ENCODE data around the gene PF4V1.

PF4V1 gene

GRCh38 chr4:73853246-73853704 lies at the start of gene PF4V1:
Gene PF4V1, plus strand, starts transcription at chr4:73853296. Its CDS starts 67 bp downstream, at chr4:73853363.
- DNase-seq: no peak

DNA sequence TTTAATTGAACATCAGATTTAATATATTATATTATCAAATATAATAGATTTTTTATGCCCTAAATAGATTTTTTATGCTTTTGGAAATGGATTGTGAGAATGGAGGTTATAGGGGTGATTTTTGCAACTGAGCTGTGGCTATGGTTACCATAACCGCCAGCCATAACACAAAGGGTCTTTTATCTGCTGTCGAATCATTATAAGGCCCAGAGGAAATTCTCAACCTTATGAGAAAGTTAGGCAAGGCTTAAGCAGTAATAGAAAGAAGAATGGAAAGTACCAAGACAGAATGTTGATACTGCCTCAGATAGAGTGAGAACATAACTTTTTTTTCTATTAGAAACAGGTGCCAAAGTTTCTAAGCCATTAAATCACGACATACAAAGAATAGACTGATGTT lies 42.9 kb upstream of the PF4V1 start:
- no peak for DNase-seq

DNA sequence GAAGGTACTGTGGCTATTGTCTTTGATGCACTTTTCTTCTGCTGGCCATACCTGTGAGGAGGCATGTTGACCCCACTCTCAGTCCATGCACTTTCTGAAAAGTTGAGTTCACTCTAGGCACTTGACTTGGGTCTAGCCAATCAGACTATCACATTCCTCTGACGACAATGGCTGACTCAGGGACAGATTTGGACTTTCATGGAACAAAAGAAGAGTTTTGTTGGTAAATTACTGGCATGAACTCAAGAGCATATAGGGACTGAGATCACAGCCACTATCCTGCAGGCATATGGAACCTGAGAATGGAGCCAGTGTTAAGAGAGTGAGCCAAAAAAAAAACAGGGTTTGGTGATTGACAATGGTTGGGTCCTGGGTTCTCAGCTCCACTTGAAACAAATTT lies 41.3 kb upstream of the PF4V1 start:
- DNase-seq: no peak

- no peak for DNase-seq
These were observed 38.4 kb upstream of the PF4V1 start for GRCh38 chr4:73814679-73815078.

DNA sequence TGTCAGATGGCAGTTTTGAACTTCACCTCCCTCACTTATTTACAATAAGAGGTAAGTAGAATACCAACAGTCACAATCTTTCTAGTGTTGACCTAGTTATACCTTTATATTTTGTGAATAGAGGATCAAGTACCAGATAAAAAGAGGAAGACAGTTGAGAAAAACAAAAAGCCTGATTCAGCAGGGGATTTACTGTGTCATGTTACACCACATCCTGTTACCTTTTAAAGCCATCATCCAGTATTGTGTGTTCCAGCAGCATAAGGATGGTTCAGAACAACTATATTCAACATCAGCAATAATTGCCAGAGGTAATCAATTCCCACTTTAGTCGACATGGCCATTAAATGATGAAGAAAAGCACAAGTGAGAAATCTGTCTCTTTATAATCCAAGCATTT lies 38.0 kb upstream of the PF4V1 start:
- no peak for DNase-seq

DNA sequence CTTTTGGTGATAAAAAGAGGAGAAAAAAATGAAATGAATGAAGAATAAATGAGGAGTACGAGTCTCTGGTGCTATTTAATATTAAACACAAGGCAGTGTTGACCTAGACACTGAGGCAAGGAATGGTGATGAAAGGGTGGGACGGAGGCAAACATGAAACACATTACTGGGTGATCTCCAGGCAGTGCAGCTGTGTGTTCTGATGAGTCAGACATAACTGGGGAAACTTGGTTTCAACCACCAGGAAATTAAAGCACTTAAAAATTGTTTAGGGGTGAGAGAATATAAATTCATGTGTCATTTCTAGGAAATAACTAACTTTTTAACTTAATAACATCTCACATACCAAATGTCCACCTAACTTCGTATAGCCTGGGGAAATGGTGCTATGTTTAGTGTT lies 36.3 kb upstream of the PF4V1 start:
- no peak for DNase-seq

- DNase-seq: no peak
These were observed 35.8 kb upstream of the PF4V1 start for GRCh38 chr4:73817341-73817740.

DNA sequence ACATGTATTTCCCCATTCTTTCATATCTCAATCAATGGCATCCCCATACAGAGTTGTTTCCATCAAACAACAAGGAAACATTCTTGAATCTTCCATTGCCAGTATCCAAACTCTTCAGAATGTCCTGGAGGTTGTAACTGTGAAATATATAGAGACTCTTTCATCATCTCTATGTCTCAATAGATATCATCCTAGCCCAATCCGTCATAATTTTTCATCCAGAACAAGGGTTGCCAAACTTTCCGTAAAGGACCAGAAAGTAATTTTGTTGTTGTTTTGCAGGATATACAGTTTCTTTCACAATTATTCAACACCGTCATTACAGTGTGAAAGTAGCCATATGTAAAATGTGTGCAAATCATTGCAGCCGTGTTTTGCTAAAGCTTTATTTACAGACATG lies 31.8 kb upstream of the PF4V1 start:
- DNase-seq: no peak

- DNase-seq: no peak
These were observed 30.7 kb upstream of the PF4V1 start for GRCh38 chr4:73822389-73822788.

GRCh38 chr4:73822812-73823504 lies 30.1 kb upstream of the PF4V1 start:
- DNase-seq: no peak

GRCh38 chr4:73823760-73824159 lies 29.3 kb upstream of the PF4V1 start:
- DNase-seq: no peak

DNA sequence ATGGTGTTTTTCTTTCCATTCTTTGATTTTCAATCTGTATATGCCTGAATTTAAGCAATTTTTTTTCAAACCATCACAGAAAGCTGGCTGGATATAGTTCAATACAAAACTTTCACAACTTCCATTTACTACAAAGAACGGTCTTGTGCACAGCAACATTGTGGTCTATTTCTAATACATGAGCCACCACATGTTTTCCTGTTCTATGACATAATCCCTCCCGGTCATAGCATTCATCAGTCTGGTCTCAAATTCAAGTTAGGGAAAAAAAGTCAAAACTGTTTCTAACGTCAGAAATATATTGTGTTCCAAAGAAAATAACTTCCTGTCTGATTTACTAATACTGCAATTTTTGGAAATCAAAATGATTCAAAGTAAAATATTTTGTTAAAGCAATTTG lies 24.1 kb upstream of the PF4V1 start:
- DNase-seq: no peak

DNA sequence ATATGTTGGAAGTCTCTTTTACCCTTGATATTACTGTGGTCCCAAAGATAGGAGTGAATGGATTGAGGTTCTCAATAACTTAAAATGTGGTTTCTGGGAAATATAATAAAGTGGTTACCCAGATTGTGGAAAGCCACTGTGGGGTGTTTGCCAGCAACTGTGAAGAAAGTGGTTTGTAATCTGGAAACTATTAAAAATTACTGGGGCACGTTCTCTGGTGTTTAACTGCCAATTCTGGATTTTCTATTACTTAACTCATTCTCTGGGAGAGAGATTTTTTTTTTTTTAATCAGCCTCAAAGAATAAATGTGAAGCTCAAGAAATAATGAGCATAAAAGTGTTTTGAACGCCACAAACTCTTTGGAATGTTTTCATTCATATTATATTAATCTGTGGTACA lies 21.5 kb upstream of the PF4V1 start:
- no peak for DNase-seq

- no peak for DNase-seq
These were observed 20.4 kb upstream of the PF4V1 start for GRCh38 chr4:73832651-73833237.

DNA sequence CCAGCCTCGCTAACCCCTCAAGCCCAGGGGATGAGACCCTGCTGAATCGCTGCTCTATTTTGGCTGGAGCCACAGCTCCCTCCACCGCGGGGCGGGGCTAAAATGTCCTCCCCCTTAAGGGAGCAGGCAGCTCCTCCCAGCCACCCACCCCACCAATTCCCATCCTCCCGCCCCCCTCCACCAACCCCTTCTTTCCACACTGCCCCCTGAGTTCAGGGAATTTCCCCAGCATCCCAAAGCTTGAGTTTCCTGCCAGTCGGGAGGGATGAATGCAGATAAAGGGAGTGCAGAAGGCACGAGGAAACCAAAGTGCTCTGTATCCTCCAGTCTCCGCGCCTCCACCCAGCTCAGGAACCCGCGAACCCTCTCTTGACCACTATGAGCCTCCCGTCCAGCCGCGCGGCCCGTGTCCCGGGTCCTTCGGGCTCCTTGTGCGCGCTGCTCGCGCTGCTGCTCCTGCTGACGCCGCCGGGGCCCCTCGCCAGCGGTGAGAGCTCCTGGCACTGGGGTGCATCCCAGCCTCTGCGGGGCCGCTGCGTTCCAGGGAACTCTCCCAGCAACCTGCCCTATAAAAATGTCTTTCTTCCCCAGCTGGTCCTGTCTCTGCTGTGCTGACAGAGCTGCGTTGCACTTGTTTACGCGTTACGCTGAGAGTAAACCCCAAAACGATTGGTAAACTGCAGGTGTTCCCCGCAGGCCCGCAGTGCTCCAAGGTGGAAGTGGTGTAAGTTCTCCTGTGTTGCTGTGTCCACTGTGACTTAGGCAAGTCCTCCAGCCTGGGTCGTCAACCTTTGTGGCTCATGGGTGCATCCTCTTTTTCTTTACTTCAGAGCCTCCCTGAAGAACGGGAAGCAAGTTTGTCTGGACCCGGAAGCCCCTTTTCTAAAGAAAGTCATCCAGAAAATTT lies 16.5 kb upstream of the PF4V1 start, which contains the start of gene CXCL6:
TSS of gene CXCL6 (plus strand) at position 306 of the 907 bp plus-strand sequence. CDS start at position 379, 73 bp downstream.
- DNase-seq: peak; percentile 35

DNA sequence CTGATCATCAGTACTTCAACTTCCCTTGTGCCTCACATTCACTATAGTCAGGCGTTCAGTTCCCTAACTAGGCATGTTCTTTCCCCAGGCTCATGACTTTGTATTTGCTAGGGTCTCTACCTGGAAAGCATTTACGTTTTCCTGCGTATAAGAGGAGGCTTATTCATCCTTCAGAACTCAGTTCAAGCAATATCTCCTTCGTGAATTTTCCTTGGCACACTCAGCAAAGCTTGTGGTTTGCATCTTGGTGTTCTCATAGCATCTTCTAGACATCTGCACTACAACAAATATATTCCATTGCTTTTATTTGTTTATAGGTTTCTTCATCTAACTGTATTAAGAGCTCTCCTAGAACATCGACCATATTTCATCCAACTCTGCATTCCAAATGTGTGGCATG lies 14.0 kb upstream of the PF4V1 start:
- DNase-seq: no peak

- no peak for DNase-seq
These were observed 13.4 kb upstream of the PF4V1 start for GRCh38 chr4:73839715-73840114.

GRCh38 chr4:73841243-73841925 lies 11.7 kb upstream of the PF4V1 start:
- DNase-seq: no peak

GRCh38 chr4:73842696-73843095 lies 10.4 kb upstream of the PF4V1 start:
- DNase-seq: no peak

DNA sequence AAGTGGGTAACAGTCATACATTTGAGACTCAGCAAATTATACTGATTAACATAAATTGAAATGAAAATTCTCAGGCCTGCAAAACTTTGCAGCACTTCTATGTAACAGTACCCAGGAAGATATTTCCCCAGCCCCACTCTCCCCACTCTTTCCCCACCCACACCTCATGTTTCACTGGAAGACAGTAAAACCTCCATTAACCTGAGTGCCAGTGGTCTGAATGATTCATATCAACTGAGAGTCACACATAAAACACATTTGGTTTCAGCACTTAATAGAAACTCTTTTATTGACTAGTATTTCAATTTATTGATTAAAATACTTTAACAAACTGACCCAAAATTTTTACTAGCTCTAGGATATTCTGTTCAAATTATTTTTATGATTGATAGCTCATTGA lies 9.7 kb upstream of the PF4V1 start:
- DNase-seq: no peak

DNA sequence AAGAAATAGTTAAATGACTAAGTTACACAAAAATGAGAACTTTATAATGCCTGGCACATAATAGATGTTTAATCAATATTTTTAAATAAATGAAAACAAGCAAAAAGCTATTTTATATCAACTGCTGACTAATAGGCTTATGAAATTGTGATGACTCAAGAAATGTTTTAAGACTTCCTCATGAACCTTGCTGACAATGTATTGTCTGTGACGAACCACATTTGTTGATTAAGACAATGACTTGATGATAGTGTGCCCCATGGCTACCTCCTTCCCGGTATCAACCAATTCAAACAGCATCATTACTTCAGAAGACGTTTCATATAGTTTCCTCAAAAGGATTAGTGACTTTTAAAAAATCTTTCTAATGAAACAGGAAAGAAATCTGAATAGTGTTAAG lies 8.8 kb upstream of the PF4V1 start:
- no peak for DNase-seq

DNA sequence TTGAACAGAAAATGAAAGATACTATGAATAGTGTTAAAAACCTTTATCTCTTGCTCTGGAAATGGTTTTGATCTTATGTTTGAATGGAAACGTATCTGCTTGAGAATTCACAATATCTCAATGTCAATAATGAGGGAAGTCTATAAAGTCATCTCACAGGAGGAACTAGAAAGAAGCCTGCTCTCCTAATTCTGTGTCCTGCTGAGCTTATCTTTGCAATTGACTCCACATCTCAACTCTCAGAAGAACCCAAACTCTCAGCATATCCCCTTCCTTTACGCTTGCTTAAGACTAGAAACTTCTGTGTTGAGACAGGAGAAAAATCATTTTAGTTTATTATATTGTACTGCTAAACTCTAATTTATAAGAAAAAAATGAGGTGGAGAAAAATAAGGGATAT lies 8.3 kb upstream of the PF4V1 start:
- no peak for DNase-seq

- no peak for DNase-seq
These were observed 5.4 kb upstream of the PF4V1 start for GRCh38 chr4:73847526-73848182.

Measured in NCI-H345 (cell line).